H1 (cell line): ENCODE results near the gene TASP1. TPM values are rescaled to one million over a fixed set of nuclear protein-coding genes. Genes with fewer than 3 reads are reported as not detected.
A peak's percentile ranks its signal among the peaks of the same experiment; 100 is the strongest.

Experiments
- CTCF ChIA-PET: fragments of 300-600 bp; sonication (Branson Sonifier 250); formaldehyde crosslinking; loops from one replicate; lab custom pipeline; 2021; ENCODE audit not compliant: partially characterized antibody; lab: Charles Lee
- POLR2A ChIA-PET: fragments of 300-600 bp; sonication (Branson Sonifier 250); formaldehyde crosslinking; loops from one replicate; lab custom pipeline; 2021; ENCODE audit warnings: inconsistent platforms; ENCODE audit not compliant: partially characterized antibody; lab: Charles Lee
- DNase-seq, 2 experiments: peaks; one replicate each; pipeline versions ENCODE4 v3.0.0 to v3.0.0-alpha.2; 2010 to 2022; ENCODE audit warnings: low spot score in 2 of 2, low read depth in 1 of 2, mixed read lengths in 1 of 2
- FAIRE-seq: peaks from 2 replicates; lab custom pipeline; 2011; peaks lifted over from hg19 to GRCh38; lab: Jason Lieb, UNC
- H2AFZ ChIP-seq: 2 replicates; pipeline ENCODE4 v1.8.1; 2012; ENCODE audit warnings: low read length, inconsistent platforms
- H2AK5ac ChIP-seq: 2 replicates; pipeline ENCODE4 v1.6.1; 2013; ENCODE audit warnings: low read depth, low read length
- H2BK120ac ChIP-seq: replicated peaks from 2 replicates; pipeline ENCODE3; 2013; ENCODE audit warnings: low read depth, low read length, inconsistent platforms
- H2BK12ac ChIP-seq: 2 replicates; pipeline ENCODE4 v1.6.1; 2013; ENCODE audit warnings: low read depth, low read length
- H2BK15ac ChIP-seq: 2 replicates; pipeline ENCODE4 v1.6.1; 2013; ENCODE audit warnings: low read length
- H2BK20ac ChIP-seq: 2 replicates; pipeline ENCODE4 v1.6.1; 2013; ENCODE audit warnings: low read length
- H2BK5ac ChIP-seq: 2 replicates; pipeline ENCODE4 v1.6.1; 2013; ENCODE audit warnings: low read depth, low read length
- H3K14ac ChIP-seq: 2 replicates; pipeline ENCODE4 v1.6.1; 2013; ENCODE audit warnings: inconsistent platforms; ENCODE audit not compliant: insufficient read length
- H3K18ac ChIP-seq: 2 replicates; pipeline ENCODE4 v1.6.1; 2013; ENCODE audit warnings: low read length; ENCODE audit errors: extremely low read depth
- H3K23ac ChIP-seq: 2 replicates; pipeline ENCODE4 v1.6.1; 2013; ENCODE audit warnings: inconsistent platforms; ENCODE audit not compliant: insufficient read length
- H3K23me2 ChIP-seq: 2 replicates; pipeline ENCODE4 v1.6.1; 2013; ENCODE audit warnings: low read depth, low read length
- H3K27ac ChIP-seq: 2 replicates; pipeline ENCODE4 v1.6.1; 2011; ENCODE audit warnings: low read depth, low read length, inconsistent platforms
- H3K27me3 ChIP-seq, 4 experiments: replicated peaks in 1 of 4; 1 replicate in 1 of 4; 2 replicates in 3 of 4; pipeline versions ENCODE4 v1.6.1 to v1.8.1; 2011 to 2013; ENCODE audit warnings: low read length in 3 of 4, mild to moderate bottlenecking in 3 of 4, inconsistent platforms in 2 of 4, mixed read lengths in 2 of 4, moderate library complexity in 1 of 4; ENCODE audit not compliant: control insufficient read depth in 3 of 4, insufficient read depth in 3 of 4; ENCODE audit errors: extremely low read depth in 1 of 4
- H3K36me3 ChIP-seq, 4 experiments: 2 replicates each; pipeline versions ENCODE4 v1.6.1 to v1.8.1; 2011 to 2013; ENCODE audit warnings: mild to moderate bottlenecking in 4 of 4, low read length in 3 of 4, moderate library complexity in 2 of 4, control low read depth in 1 of 4, inconsistent platforms in 1 of 4; ENCODE audit not compliant: insufficient read depth in 4 of 4, control insufficient read depth in 2 of 4
- H3K4ac ChIP-seq: replicated peaks from 2 replicates; pipeline ENCODE3; 2013; ENCODE audit warnings: low read length, low read depth, mixed read lengths, inconsistent platforms; ENCODE audit not compliant: insufficient read length
- H3K4me1 ChIP-seq, 4 experiments: replicated peaks in 1 of 4; 1 replicate in 1 of 4; 2 replicates in 3 of 4; pipeline versions ENCODE4 v1.6.1 to v1.8.1; 2011 to 2013; ENCODE audit warnings: low read length in 3 of 4, inconsistent platforms in 2 of 4, mixed read lengths in 1 of 4; ENCODE audit not compliant: insufficient read depth in 4 of 4, control insufficient read depth in 3 of 4
- H3K4me2 ChIP-seq, 2 experiments: 2 replicates each; pipeline versions ENCODE4 v1.6.1 to v1.8.1; 2011 to 2013; ENCODE audit warnings: low read depth in 2 of 2, low read length in 2 of 2, control low read depth in 1 of 2, inconsistent platforms in 1 of 2, mild to moderate bottlenecking in 1 of 2; ENCODE audit not compliant: insufficient read depth in 1 of 2
- H3K4me3 ChIP-seq, 4 experiments: fragments of 200-600, 300-600 bp in 1 of 4; sonication (generic), shearing (Covaris generic), sonication (Bioruptor Twin) in 1 of 4; 2 replicates each; pipeline versions ENCODE4 v1.5.1 to v1.8.1; 2011 to 2016; ENCODE audit warnings: low read length in 4 of 4, low read depth in 3 of 4, control low read depth in 2 of 4, inconsistent platforms in 2 of 4, mild to moderate bottlenecking in 2 of 4, mixed read lengths in 1 of 4, moderate library complexity in 1 of 4; ENCODE audit not compliant: insufficient read depth in 2 of 4; ENCODE audit errors: extremely low read depth in 1 of 4
- H3K56ac ChIP-seq: replicated peaks from 2 replicates; pipeline ENCODE3; 2013; ENCODE audit warnings: low read depth, mild to moderate bottlenecking, mixed read lengths, low read length, inconsistent platforms; ENCODE audit not compliant: insufficient read length
- H3K79me1 ChIP-seq: 2 replicates; pipeline ENCODE4 v1.6.1; 2013; ENCODE audit warnings: low read depth, low read length, control low read depth
- H3K79me2 ChIP-seq, 2 experiments: 2 replicates each; pipeline versions ENCODE4 v1.6.1 to v1.8.1; 2012 to 2013; ENCODE audit warnings: low read length in 2 of 2, mild to moderate bottlenecking in 2 of 2, inconsistent platforms in 1 of 2; ENCODE audit not compliant: insufficient read depth in 2 of 2, control insufficient read depth in 1 of 2
- H3K9ac ChIP-seq, 4 experiments: replicated peaks in 1 of 4; 1 replicate in 1 of 4; 2 replicates in 3 of 4; pipeline versions ENCODE4 v1.6.1 to v1.8.1; 2011 to 2013; ENCODE audit warnings: low read depth in 3 of 4, low read length in 3 of 4, control low read depth in 2 of 4, mild to moderate bottlenecking in 2 of 4, moderate library complexity in 2 of 4, inconsistent platforms in 1 of 4; ENCODE audit errors: extremely low read depth in 1 of 4
- H3K9me3 ChIP-seq, 2 experiments: 2 replicates each; pipeline versions ENCODE4 v1.6.1 to v1.8.1; 2012 to 2013; ENCODE audit warnings: mild to moderate bottlenecking in 2 of 2, moderate library complexity in 2 of 2, control low read depth in 1 of 2, inconsistent platforms in 1 of 2, low read depth in 1 of 2, low read length in 1 of 2, mixed read lengths in 1 of 2; ENCODE audit not compliant: insufficient read depth in 2 of 2
- H4K20me1 ChIP-seq, 2 experiments: replicated peaks in 1 of 2; 2 replicates each; pipeline versions ENCODE3 to v1.8.1; 2011 to 2013; ENCODE audit warnings: inconsistent platforms in 2 of 2, low read length in 2 of 2, mild to moderate bottlenecking in 1 of 2; ENCODE audit not compliant: insufficient read depth in 2 of 2, control insufficient read depth in 1 of 2
- H4K5ac ChIP-seq: 2 replicates; pipeline ENCODE4 v1.6.1; 2013; ENCODE audit warnings: low read length, low read depth, mixed read lengths, inconsistent platforms; ENCODE audit not compliant: insufficient read length
- H4K8ac ChIP-seq: 2 replicates; pipeline ENCODE4 v1.8.0; 2013; ENCODE audit warnings: mild to moderate bottlenecking, moderate library complexity, low read length, inconsistent platforms; ENCODE audit not compliant: insufficient read depth; ENCODE audit errors: extremely low read depth
- H4K91ac ChIP-seq: replicated peaks from 2 replicates; pipeline ENCODE3; 2013; ENCODE audit warnings: low read length, mixed read lengths, inconsistent platforms; ENCODE audit not compliant: insufficient read length
- CTCF ChIP-seq, 3 experiments: IDR thresholded peaks; 1 replicate in 2 of 3; 2 replicates in 1 of 3; pipeline versions ENCODE4 v1.5.1 to v1.6.1; 2011; ENCODE audit warnings: low read length in 3 of 3, mild to moderate bottlenecking in 3 of 3, inconsistent platforms in 2 of 3, low read depth in 1 of 3, moderate library complexity in 1 of 3; ENCODE audit not compliant: insufficient read depth in 1 of 3; ENCODE audit errors: control extremely low read depth in 1 of 3
- EZH2 ChIP-seq: fragments of 200-600 bp; sonication (generic); IDR thresholded peaks from 2 replicates; pipeline ENCODE4 v1.7.1; 2012; ENCODE audit warnings: low read depth, mild to moderate bottlenecking, moderate library complexity, low read length, inconsistent platforms; ENCODE audit not compliant: severe bottlenecking
- WGBS, 2 experiments: shearing (Covaris generic) in 1 of 2; methylation state at CpG; one replicate each; pipeline versions ENCODE4 v1.1.6 to v1.1.7; 2013 to 2015; ENCODE audit warnings: low lambda C conversion rate in 2 of 2, mixed read lengths in 2 of 2, inconsistent platforms in 1 of 2, low coverage in 1 of 2, missing lambda C conversion rate in 1 of 2; ENCODE audit not compliant: insufficient replicate concordance in 2 of 2, insufficient coverage in 1 of 2, insufficient read length in 1 of 2; ENCODE audit errors: extremely low coverage in 1 of 2, missing lambda C conversion rate in 1 of 2; 5-methylcytosine and 5-hydroxymethylcytosine counted together
- polyA plus RNA-seq, 7 experiments: library from polyadenylated mRNA; depleted of rRNA in 3 of 7; stranded (reverse) in 5 of 7; unstranded in 2 of 7; fragments of >200 nt in 5 of 7; fragments of 200-250 nt in 2 of 7; gene quantifications; 1 replicate in 5 of 7; 2 replicates in 1 of 7; 4 replicates in 1 of 7; pipeline versions ENCODE4 v1.2.1 to v1.2.3, GENCODE V29; 2011 to 2013; ENCODE audit warnings: missing spikeins in 2 of 7, mixed read lengths in 2 of 7
- total RNA-seq: library from RNA; stranded (reverse); fragmentation: NEBNext Ultra II Directional; extraction: Animal tissue kit (Norgen Biotek cat#: 25700); gene quantifications from 2 replicates; pipeline ENCODE4 v1.2.1, GENCODE V29; 2021

TASP1 gene
- total and polyA plus RNA-seq, 2 of the 8 experiments (the other 6 are each of a cell fraction or from before 2014, with no cell fraction given) = 4.5 to 10.9 TPM

GRCh38 chr20:13638162-13638495, 603 bp downstream of the TASP1 start:
- Histone ChIP-seq H2BK15ac (no peak overlapping the region), H3K4me3 (peak overlapping the region; percentile 61 to 99 (median 98)), H2BK5ac (0 out of 2 replicates have a peak overlapping the region, but pooled peaks have one; percentile 31), H4K8ac (no peak overlapping the region), H3K56ac (no peak overlapping the region), H2BK20ac (no peak overlapping the region), H3K9ac (peak overlapping the region; percentile 43 to 63 (median 55)), H2AFZ (peak overlapping the region; percentile 34; the same call in 1 of the 2 replicates), H3K4me2 (peak overlapping the region; percentile 71 to 78), H4K5ac (no peak overlapping the region), H3K27ac (peak overlapping the region; percentile 21; the same call in 1 of the 2 replicates), H4K20me1 (no peaks in the 10 kb centered on the region), H3K79me1 (no peaks in the 10 kb centered on the region), H3K9me3 (no peaks in the 10 kb centered on the region), H2AK5ac (no peak overlapping the region), H3K14ac (no peak overlapping the region), H4K91ac (no peak overlapping the region), H3K79me2 (peaks cover 0 to 46% of the 10 kb centered on the region in 2 experiments; a peak in 3 of 4 replicates), H3K23me2 (peaks cover 4% of the 10 kb centered on the region), H3K23ac (no peak overlapping the region), H3K27me3 (no peaks in the 10 kb centered on the region), H3K4ac (no peak overlapping the region), H2BK12ac (no peak overlapping the region), H3K18ac (no peak overlapping the region), H3K4me1 (peaks cover 0 to 4% (median 2%) of the 10 kb centered on the region in 4 experiments; a peak in 3 of 7 replicates), H3K36me3 (no peaks in the 10 kb centered on the region), H2BK120ac (no peak overlapping the region)
- 1% methylated on average over 7 of the region's 7 CpGs; no CpG with 5 or more reads in 1 of the 2 experiments for WGBS, 2 experiments
- FAIRE-seq (no peak), DNase-seq (no peak)
- CTCF ChIA-PET = no interaction called here
- POLR2A ChIA-PET = interaction anchor here (1.3 kb wide), 1 partner anchor 10 kb away, joined by 3 read pairs; no protein-coding TSS in a partner anchor
- no peak for TF ChIP-seq CTCF (IDR thresholded peaks at IDR 0.05; ENCODE audit: control extremely low read depth in 1 of 3, insufficient read depth in 1 of 3, low read depth in 1 of 3, low read length in 3 of 3)
- TF ChIP-seq EZH2 = no peak
